ENCODE measurements around the gene FRMD7.
"Not testable (repeated sequence)": the region's sequence is repeated elsewhere in the genome, so short reads cannot be mapped to it uniquely, and the experiment has no call there.

DNA sequence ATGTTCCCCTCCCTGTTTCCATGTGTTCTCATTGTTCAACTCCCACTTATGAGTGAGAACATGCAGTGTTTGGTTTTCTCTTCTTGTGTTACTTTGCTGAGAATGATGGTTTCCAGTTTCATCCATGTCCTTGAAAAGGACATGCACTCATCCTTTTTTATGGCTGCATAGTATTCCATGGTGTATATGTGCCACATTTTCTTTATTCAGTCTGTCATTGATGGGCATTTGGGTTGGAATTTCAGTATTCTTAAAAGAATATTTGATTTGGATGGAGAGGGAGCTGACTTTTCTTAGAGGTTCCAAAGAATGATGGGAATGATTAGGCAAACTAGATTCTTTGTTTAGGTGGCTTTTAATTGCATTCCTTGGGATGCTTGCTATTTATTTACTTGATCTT lies 76.0 kb downstream of the FRMD7 start:
- not testable (repeated sequence) for TF ChIP-seq EZH2phosphoT487 (IDR thresholded peaks at IDR 0.05; ENCODE audit: borderline replicate concordance)
- TF ChIP-seq, protein P1, sequence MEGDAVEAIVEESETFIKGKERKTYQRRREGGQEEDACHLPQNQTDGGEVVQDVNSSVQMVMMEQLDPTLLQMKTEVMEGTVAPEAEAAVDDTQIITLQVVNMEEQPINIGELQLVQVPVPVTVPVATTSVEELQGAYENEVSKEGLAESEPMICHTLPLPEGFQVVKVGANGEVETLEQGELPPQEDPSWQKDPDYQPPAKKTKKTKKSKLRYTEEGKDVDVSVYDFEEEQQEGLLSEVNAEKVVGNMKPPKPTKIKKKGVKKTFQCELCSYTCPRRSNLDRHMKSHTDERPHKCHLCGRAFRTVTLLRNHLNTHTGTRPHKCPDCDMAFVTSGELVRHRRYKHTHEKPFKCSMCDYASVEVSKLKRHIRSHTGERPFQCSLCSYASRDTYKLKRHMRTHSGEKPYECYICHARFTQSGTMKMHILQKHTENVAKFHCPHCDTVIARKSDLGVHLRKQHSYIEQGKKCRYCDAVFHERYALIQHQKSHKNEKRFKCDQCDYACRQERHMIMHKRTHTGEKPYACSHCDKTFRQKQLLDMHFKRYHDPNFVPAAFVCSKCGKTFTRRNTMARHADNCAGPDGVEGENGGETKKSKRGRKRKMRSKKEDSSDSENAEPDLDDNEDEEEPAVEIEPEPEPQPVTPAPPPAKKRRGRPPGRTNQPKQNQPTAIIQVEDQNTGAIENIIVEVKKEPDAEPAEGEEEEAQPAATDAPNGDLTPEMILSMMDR (conservative IDR thresholded peaks at IDR 0.05; ENCODE audit: low read length) = not testable (repeated sequence)
